ENCODE measurements around the gene ILDR1. TPM values are rescaled to one million over a fixed set of nuclear protein-coding genes. Genes with fewer than 3 reads are reported as not detected.

ILDR1 gene
- total and polyA plus RNA-seq, 2 experiments from 2014 or later, result 0.66 to 0.97 TPM

GRCh38 chr3:121979246-121979645, 42.8 kb downstream of the ILDR1 start:
- Histone ChIP-seq H4K20me1 (replicated peaks; ENCODE audit: insufficient read depth) (no peaks in the 10 kb centered on the region), H3K4me1 (ENCODE audit: insufficient read depth) (no peaks in the 10 kb centered on the region), H3K27me3 (ENCODE audit: insufficient read depth) (no peaks in the 10 kb centered on the region), H3K9me2 (ENCODE audit: insufficient read depth) (0 out of 2 replicates have a peak, but pooled peaks cover 5% of the 10 kb centered on the region), H2AFZ (no peak overlapping the region), H3K4me2 (no peak overlapping the region), H3K79me2 (replicated peaks; ENCODE audit: insufficient read depth) (no peaks in the 10 kb centered on the region), H3K27ac (ENCODE audit: low read depth) (no peak overlapping the region), H3K36me3 (ENCODE audit: insufficient read depth) (peaks cover 5% of the 10 kb centered on the region; the same call in 1 of the 2 replicates), H3F3A (replicated peaks; ENCODE audit: low read depth) (no peaks in the 10 kb centered on the region), H3K4me3 (no peak overlapping the region)
- Mint-ChIP-seq H3K36me3 (ENCODE audit: low read depth) (peaks cover 25% of the 10 kb centered on the region), H3K4me1 (no peaks in the 10 kb centered on the region), H3K27ac (no peak overlapping the region), H3K27me3 (ENCODE audit: insufficient read depth, low read depth, poor library complexity) (peaks cover 1% of the 10 kb centered on the region), H3K9me3 (peaks cover 30% of the 10 kb centered on the region), H3K4me3 (no peak overlapping the region)
- ATAC-seq (no peak), DNase-seq (ENCODE audit: low spot score) (no peak)
- no peak for TF ChIP-seq NANOG (IDR thresholded peaks at IDR 0.05; ENCODE audit: borderline replicate concordance)

- H4K20me1 ChIP-seq (replicated peaks; ENCODE audit: insufficient read depth), result no peaks in the 10 kb centered on the region
- H3K4me1 ChIP-seq (ENCODE audit: insufficient read depth), result peaks cover 4% of the 10 kb centered on the region; the same call in 1 of the 2 replicates
- no peak overlapping the region for H3K4me3 ChIP-seq
- H3K4me2 ChIP-seq, result no peak overlapping the region
- no peaks in the 10 kb centered on the region for H3K79me2 ChIP-seq (replicated peaks; ENCODE audit: insufficient read depth)
- no peaks in the 10 kb centered on the region for H3K27me3 ChIP-seq (ENCODE audit: insufficient read depth)
- Mint-ChIP-seq H3K27ac (no peak overlapping the region), H3K4me3 (no peak overlapping the region), H3K27me3 (ENCODE audit: insufficient read depth, low read depth, poor library complexity) (peaks cover 1% of the 10 kb centered on the region), H3K9me3 (peaks cover 21% of the 10 kb centered on the region), H3K36me3 (ENCODE audit: low read depth) (peaks cover 19% of the 10 kb centered on the region), H3K4me1 (peaks cover 6% of the 10 kb centered on the region)
- no peaks in the 10 kb centered on the region for H3F3A ChIP-seq (replicated peaks; ENCODE audit: low read depth)
- DNase-seq (ENCODE audit: low spot score) (no peak), ATAC-seq (no peak)
- peaks cover 14% of the 10 kb centered on the region for H3K9me2 ChIP-seq (ENCODE audit: insufficient read depth)
- H3K36me3 ChIP-seq (ENCODE audit: insufficient read depth), result peaks cover 5% of the 10 kb centered on the region; the same call in 1 of the 2 replicates
- H3K27ac ChIP-seq (ENCODE audit: low read depth), result no peak overlapping the region
- H2AFZ ChIP-seq, result no peak overlapping the region
- TF ChIP-seq CREB1 (CRISPR knock-in tag; IDR thresholded peaks at IDR 0.05; ENCODE audit: low read depth) (no peak), CTCF (conservative IDR thresholded peaks at IDR 0.05; ENCODE audit: low read depth in 2 of 2) (no peak), ZNF114 (CRISPR knock-in tag; IDR thresholded peaks at IDR 0.05) (no peak), EZH2 (IDR thresholded peaks at IDR 0.05; ENCODE audit: low read depth, unreplicated experiment) (no peak), REST (IDR thresholded peaks at IDR 0.05; ENCODE audit: unreplicated experiment) (no peak), ZNF331 (CRISPR knock-in tag; IDR thresholded peaks at IDR 0.05; ENCODE audit: low read depth) (no peak), STAT1 (IDR thresholded peaks at IDR 0.05; ENCODE audit: unreplicated experiment) (no peak), EZH2phosphoT487 (IDR thresholded peaks at IDR 0.05; ENCODE audit: unreplicated experiment) (no peak), JUNB (IDR thresholded peaks at IDR 0.05; ENCODE audit: unreplicated experiment) (no peak), POLR2AphosphoS5 (IDR thresholded peaks at IDR 0.05; ENCODE audit: low read depth) (no peak), NANOG (IDR thresholded peaks at IDR 0.05; ENCODE audit: borderline replicate concordance) (no peak)
These were observed 45.3 kb downstream of the ILDR1 start for GRCh38 chr3:121976727-121977126.
